OCI-LY1 (cell line): ENCODE data around the gene TMEM30A.
A peak's percentile ranks its signal among the peaks of the same experiment; 100 is the strongest.

ENCODE experiments used
- CTCF ChIP-seq: fragments of 200-600 bp; sonication (generic), shearing (Covaris generic); IDR thresholded peaks from 2 replicates; pipeline ENCODE4 v1.5.1; 2017; ENCODE audit warnings: mild to moderate bottlenecking, antibody characterized with exemption, low read length, moderate library complexity, mixed read lengths
- EZH2 ChIP-seq: fragments of 200-600 bp; sonication (generic), shearing (Covaris generic); IDR thresholded peaks from 2 replicates; pipeline ENCODE4 v1.8.0; 2017; ENCODE audit warnings: borderline replicate concordance, mixed run types, mild to moderate bottlenecking, antibody characterized with exemption, low read length, moderate library complexity, mixed read lengths

- TF ChIP-seq CTCF (peak; percentile 77), EZH2 (no peak)
Measured at GRCh38 chr6:75266716-75267291, 17.8 kb downstream of the TMEM30A start.
